ENCODE results near the gene SLC6A13.

GRCh38 chr12:292186-292585, 29.6 kb upstream of the SLC6A13 start:
- TF ChIP-seq CTCF (IDR thresholded peaks at IDR 0.05; ENCODE audit: poor library complexity, severe bottlenecking) (no peak), EP300 (conservative IDR thresholded peaks at IDR 0.05; ENCODE audit: poor library complexity, severe bottlenecking) (no peak), SMC3 (conservative IDR thresholded peaks at IDR 0.05; ENCODE audit: poor library complexity) (no peak)

Data from neural cell (in vitro differentiated cells).